Mucosa of stomach (tissue), 1 donor: ENCODE measurements around the gene ARSA.
"Not testable (repeated sequence)": the region's sequence is repeated elsewhere in the genome, so short reads cannot be mapped to it uniquely, and the experiment has no call there.

Source experiments
- H3K27me3 ChIP-seq: one replicate; pipeline ENCODE4 v1.7.0; 2013; ENCODE audit warnings: mild to moderate bottlenecking, low read length; ENCODE audit not compliant: control insufficient read depth, insufficient read depth
- H3K36me3 ChIP-seq: one replicate; pipeline ENCODE4 v1.7.0; 2013; ENCODE audit warnings: low read length; ENCODE audit not compliant: control insufficient read depth, insufficient read depth
- H3K4me1 ChIP-seq: one replicate; pipeline ENCODE4 v1.7.0; 2013; ENCODE audit warnings: mild to moderate bottlenecking, low read length; ENCODE audit not compliant: control insufficient read depth, insufficient read depth
- H3K4me3 ChIP-seq: one replicate; pipeline ENCODE4 v1.7.0; 2013; ENCODE audit warnings: low read length
- H3K9ac ChIP-seq: one replicate; pipeline ENCODE4 v1.7.0; 2013; ENCODE audit warnings: mild to moderate bottlenecking, low read length, moderate library complexity
- H3K9me3 ChIP-seq: one replicate; pipeline ENCODE4 v1.7.0; 2013; ENCODE audit warnings: mild to moderate bottlenecking, low read length, moderate library complexity; ENCODE audit not compliant: control insufficient read depth
- donor health status: Pancreatic carcinoma.

Gene ARSA

GRCh38 chr22:50612168-50612527, 15.8 kb downstream of the ARSA start:
- Histone ChIP-seq H3K9ac (no peak overlapping the region), H3K4me3 (no peak overlapping the region), H3K9me3 (no peaks in the 10 kb centered on the region), H3K27me3 (peaks cover 4% of the 10 kb centered on the region), H3K36me3 (no peaks in the 10 kb centered on the region), H3K4me1 (peaks cover 15% of the 10 kb centered on the region)

- H3K36me3 ChIP-seq = no peaks in the 10 kb centered on the region
- no peaks in the 10 kb centered on the region for H3K9me3 ChIP-seq
- H3K27me3 ChIP-seq = peaks cover 4% of the 10 kb centered on the region
- H3K4me1 ChIP-seq = peaks cover 15% of the 10 kb centered on the region
- H3K9ac ChIP-seq = no peak overlapping the region
- no peak overlapping the region for H3K4me3 ChIP-seq
Observed at GRCh38 chr22:50611341-50612060, 16.5 kb downstream of the ARSA start.

GRCh38 chr22:50610581-50610980, 17.4 kb downstream of the ARSA start:
- Histone ChIP-seq H3K9ac (no peak overlapping the region), H3K27me3 (peaks cover 13% of the 10 kb centered on the region), H3K36me3 (no peaks in the 10 kb centered on the region), H3K4me3 (no peak overlapping the region), H3K4me1 (peaks cover 15% of the 10 kb centered on the region), H3K9me3 (no peaks in the 10 kb centered on the region)

GRCh38 chr22:50610041-50610451, 17.9 kb downstream of the ARSA start:
- no peaks in the 10 kb centered on the region for H3K36me3 ChIP-seq
- peaks cover 14% of the 10 kb centered on the region for H3K27me3 ChIP-seq
- no peak overlapping the region for H3K9ac ChIP-seq
- no peak overlapping the region for H3K4me3 ChIP-seq
- H3K4me1 ChIP-seq = peaks cover 15% of the 10 kb centered on the region
- H3K9me3 ChIP-seq = no peaks in the 10 kb centered on the region

- no peak overlapping the region for H3K9ac ChIP-seq
- no peaks in the 10 kb centered on the region for H3K9me3 ChIP-seq
- H3K36me3 ChIP-seq = no peaks in the 10 kb centered on the region
- peaks cover 17% of the 10 kb centered on the region for H3K27me3 ChIP-seq
- peaks cover 15% of the 10 kb centered on the region for H3K4me1 ChIP-seq
- H3K4me3 ChIP-seq = no peak overlapping the region
Observed at GRCh38 chr22:50609599-50609998, 18.4 kb downstream of the ARSA start.

- H3K9ac ChIP-seq = no peak overlapping the region
- no peaks in the 10 kb centered on the region for H3K36me3 ChIP-seq
- H3K9me3 ChIP-seq = no peaks in the 10 kb centered on the region
- H3K27me3 ChIP-seq = peaks cover 19% of the 10 kb centered on the region
- H3K4me3 ChIP-seq = no peak overlapping the region
- peaks cover 15% of the 10 kb centered on the region for H3K4me1 ChIP-seq
Observed at GRCh38 chr22:50608996-50609395, 19.0 kb downstream of the ARSA start.

GRCh38 chr22:50608058-50608840, 19.7 kb downstream of the ARSA start:
- H3K9me3 ChIP-seq, H3K4me3 ChIP-seq, H3K36me3 ChIP-seq, H3K9ac ChIP-seq, H3K4me1 ChIP-seq: not testable (repeated sequence)
- peaks cover 27% of the 10 kb centered on the region for H3K27me3 ChIP-seq

GRCh38 chr22:50607659-50608020, 20.3 kb downstream of the ARSA start:
- no peak overlapping the region for H3K9ac ChIP-seq
- peaks cover 33% of the 10 kb centered on the region for H3K27me3 ChIP-seq
- H3K4me1 ChIP-seq = peaks cover 4% of the 10 kb centered on the region

GRCh38 chr22:50606946-50607658, 20.9 kb downstream of the ARSA start:
- Histone ChIP-seq H3K4me3 (no peak overlapping the region), H3K9me3 (no peaks in the 10 kb centered on the region), H3K9ac (no peak overlapping the region), H3K36me3 (no peaks in the 10 kb centered on the region), H3K27me3 (peaks cover 38% of the 10 kb centered on the region), H3K4me1 (no peaks in the 10 kb centered on the region)

More at GRCh38 chr22:50607659-50608020, 20.3 kb downstream of the ARSA start:
- Histone ChIP-seq H3K4me3 (no peak overlapping the region), H3K36me3 (no peaks in the 10 kb centered on the region), H3K9me3 (no peaks in the 10 kb centered on the region)

- Histone ChIP-seq H3K27me3 (peaks cover 44% of the 10 kb centered on the region), H3K9me3 (no peaks in the 10 kb centered on the region), H3K36me3 (no peaks in the 10 kb centered on the region), H3K4me3 (no peak overlapping the region), H3K4me1 (no peaks in the 10 kb centered on the region), H3K9ac (no peak overlapping the region)
Observed at GRCh38 chr22:50606165-50606945, 21.6 kb downstream of the ARSA start.

GRCh38 chr22:50605613-50606074, 22.3 kb downstream of the ARSA start:
- no peak overlapping the region for H3K4me3 ChIP-seq
- H3K9ac ChIP-seq = no peak overlapping the region
- H3K36me3 ChIP-seq = no peaks in the 10 kb centered on the region
- H3K27me3 ChIP-seq = peaks cover 48% of the 10 kb centered on the region
- no peaks in the 10 kb centered on the region for H3K4me1 ChIP-seq
- H3K9me3 ChIP-seq = no peaks in the 10 kb centered on the region
